HL-60 (cell line): ENCODE data around the gene MEX3A.

ENCODE experiments used
- DNase-seq, 2 experiments: peaks; one replicate each; pipeline ENCODE4 v3.0.0-alpha.2; 2010 to 2020; ENCODE audit warnings: low read depth in 1 of 2, low spot score in 1 of 2
- H3K27ac ChIP-seq: fragments of 250-450 bp; sonication (Bioruptor Pico); replicated peaks from 2 replicates; pipeline ENCODE4 v1.5.1; 2020; ENCODE audit warnings: mild to moderate bottlenecking, moderate library complexity
- H3K27me3 ChIP-seq: fragments of 250-450 bp; sonication (Bioruptor Pico); 2 replicates; pipeline ENCODE4 v1.5.1; 2021; ENCODE audit warnings: mild to moderate bottlenecking, moderate library complexity; ENCODE audit not compliant: insufficient read depth, poor library complexity, severe bottlenecking
- H3K4me3 ChIP-seq: replicated peaks from 2 replicates; pipeline ENCODE4 v1.5.1; 2011; ENCODE audit warnings: mild to moderate bottlenecking, control low read depth, low read length; ENCODE audit not compliant: insufficient read depth
- CTCF ChIP-seq: IDR thresholded peaks from one replicate; pipeline ENCODE4 v1.5.1; 2011; ENCODE audit warnings: low read length, control low read depth, inconsistent platforms; ENCODE audit not compliant: insufficient read depth
- GABPA ChIP-seq: IDR thresholded peaks from 2 replicates; pipeline ENCODE4 v1.6.1; 2012; ENCODE audit warnings: low read depth
- POLR2AphosphoS5 ChIP-seq: IDR thresholded peaks from 2 replicates; pipeline ENCODE4 v1.6.1; 2012; ENCODE audit warnings: low read depth
- REST ChIP-seq: IDR thresholded peaks from 2 replicates; pipeline ENCODE4 v1.6.1; 2012; ENCODE audit warnings: low read depth; ENCODE audit not compliant: insufficient replicate concordance
- SPI1 ChIP-seq: IDR thresholded peaks from 2 replicates; pipeline ENCODE4 v1.6.1; 2012; ENCODE audit warnings: low read depth, mild to moderate bottlenecking, borderline replicate concordance

MEX3A gene

GRCh38 chr1:156102633-156103511 is 20.6 kb upstream of the MEX3A start:
- peak in 1 of 2 experiments; percentile 73 for DNase-seq

GRCh38 chr1:156101880-156102279 is 19.6 kb upstream of the MEX3A start:
- no peaks in the 10 kb centered on the region for H3K27me3 ChIP-seq
- DNase-seq = no peak
- H3K27ac ChIP-seq = no peak overlapping the region
- H3K4me3 ChIP-seq = no peak overlapping the region
- TF ChIP-seq REST (no peak), POLR2AphosphoS5 (no peak), CTCF (no peak), SPI1 (no peak), GABPA (no peak)

More at GRCh38 chr1:156102633-156103511, 20.6 kb upstream of the MEX3A start:
- H3K27ac ChIP-seq = peak overlapping the region; percentile 62
- no peak overlapping the region for H3K4me3 ChIP-seq
- H3K27me3 ChIP-seq = no peaks in the 10 kb centered on the region
- TF ChIP-seq CTCF (no peak), SPI1 (peak; percentile 81), REST (no peak), GABPA (peak; percentile 53; the same call in 1 of the 2 replicates), POLR2AphosphoS5 (peak; percentile 38; the same call in 1 of the 2 replicates)

GRCh38 chr1:156100205-156100995 is 18.1 kb upstream of the MEX3A start:
- H3K27ac ChIP-seq = no peak overlapping the region
- no peak for TF ChIP-seq GABPA
- TF ChIP-seq SPI1 = no peak
- no peak for TF ChIP-seq REST
- no peak for TF ChIP-seq POLR2AphosphoS5
- no peak for TF ChIP-seq CTCF
- no peak for DNase-seq

More at GRCh38 chr1:156100205-156100995, 18.1 kb upstream of the MEX3A start:
- no peaks in the 10 kb centered on the region for H3K27me3 ChIP-seq
- H3K4me3 ChIP-seq = no peak overlapping the region
